K562 (cell line): Measurements from ENCODE around the gene CMIP. TPM values are rescaled to one million over a fixed set of nuclear protein-coding genes. Genes with fewer than 3 reads are reported as not detected.

ENCODE experiments used
- CHD1 ChIP-seq: fragments of 200-600 bp; sonication (generic); IDR thresholded peaks from one replicate; pipeline ENCODE4 v1.6.1; 2012; ENCODE audit warnings: mild to moderate bottlenecking, moderate library complexity, low read length, inconsistent platforms
- ELF4 ChIP-seq: fragments of 450-650 bp; formaldehyde crosslinking; IDR thresholded peaks from 2 replicates; pipeline ENCODE4 v1.4.0; 2022; ENCODE audit warnings: missing genetic modification characterization
- ETS1 ChIP-seq: conservative IDR thresholded peaks from 2 replicates; pipeline ENCODE4 v1.6.1; 2011; ENCODE audit warnings: low read depth, mild to moderate bottlenecking, low read length; ENCODE audit not compliant: control insufficient read depth
- EZH2 ChIP-seq: IDR thresholded peaks from 2 replicates; pipeline ENCODE4 v1.6.1; 2012; ENCODE audit warnings: low read depth, mild to moderate bottlenecking, inconsistent platforms, low read length, borderline replicate concordance
- HDAC2 ChIP-seq: fragments of 450-650 bp; IDR thresholded peaks from 2 replicates; pipeline ENCODE4 v1.6.1; 2016; ENCODE audit warnings: mild to moderate bottlenecking
- HDAC3 ChIP-seq: fragments of 450-650 bp; IDR thresholded peaks from 2 replicates; pipeline ENCODE4 v1.6.1; 2018; ENCODE audit warnings: borderline replicate concordance, mild to moderate bottlenecking, moderate library complexity; ENCODE audit not compliant: partially characterized antibody
- HMG20A ChIP-seq: fragments of 450-650 bp; formaldehyde crosslinking; conservative IDR thresholded peaks from 2 replicates; pipeline ENCODE4 v1.4.0; 2020; ENCODE audit warnings: mild to moderate bottlenecking, mixed read lengths
- MYNN ChIP-seq, 2 experiments: sonication (generic); formaldehyde crosslinking in 1 of 2; IDR thresholded peaks; 2 replicates each; pipeline versions ENCODE4 v1.5.0 to v1.6.1; 2016 to 2020; ENCODE audit warnings: antibody characterized with exemption in 1 of 2, missing genetic modification reagents in 1 of 2
- RUNX1 ChIP-seq: sonication (generic); IDR thresholded peaks from 2 replicates; pipeline ENCODE4 v1.6.1; 2016; ENCODE audit warnings: antibody characterized with exemption, low read depth
- SIX5 ChIP-seq, 2 experiments: IDR thresholded peaks; 2 replicates each; pipeline ENCODE4 v1.6.1; 2011; ENCODE audit warnings: low read length in 2 of 2, borderline replicate concordance in 1 of 2, low read depth in 1 of 2, mild to moderate bottlenecking in 1 of 2, moderate library complexity in 1 of 2; ENCODE audit not compliant: insufficient read depth in 1 of 2
- SRF ChIP-seq, 2 experiments: fragments of 250-450, 450-650 bp in 1 of 2; sonication (Bioruptor Pico) in 1 of 2; sonication (generic) in 1 of 2; formaldehyde crosslinking; IDR thresholded peaks; 2 replicates each; pipeline versions ENCODE4 v1.5.0 to v1.5.1; 2020 to 2022; ENCODE audit warnings: mild to moderate bottlenecking in 1 of 2, missing genetic modification reagents in 1 of 2
- TCF3 ChIP-seq: sonication (generic); formaldehyde crosslinking; IDR thresholded peaks from 2 replicates; pipeline ENCODE4 v1.4.0; 2020; ENCODE audit warnings: mild to moderate bottlenecking, missing genetic modification reagents
- THAP12 ChIP-seq: fragments of 250-450 bp; sonication (Bioruptor Pico); IDR thresholded peaks from 2 replicates; pipeline ENCODE4 v1.9.0; 2021; ENCODE audit warnings: mild to moderate bottlenecking, inconsistent platforms
- polyA plus RNA-seq, 8 experiments: library from polyadenylated mRNA; depleted of rRNA in 4 of 8; stranded (reverse) in 5 of 8; unstranded in 3 of 8; fragments of >200 nt; fragmentation: Nextera tagmentation in 2 of 8; fragmentation: Illumina TruSeq in 1 of 8; extraction: Ambion mirVana in 2 of 8; extraction: Trizol in 1 of 8; gene quantifications; 2 replicates each; pipeline versions ENCODE4 v1.2.1 to v1.2.3, GENCODE V29; 2011 to 2014; ENCODE audit warnings: inconsistent platforms in 1 of 8, missing spikeins in 1 of 8
- total RNA-seq, 7 experiments: library from RNA; depleted of rRNA in 6 of 7; stranded (reverse); fragments of >200 nt in 6 of 7; fragmentation: Illumina TruSeq in 2 of 7; extraction: Trizol in 2 of 7; gene quantifications; 2 replicates each; pipeline versions ENCODE4 v1.2.1 to v1.2.3, GENCODE V29; 2011 to 2021; ENCODE audit warnings: low replicate concordance in 1 of 7
- TF ChIP-seq, protein P1 (sequence below): IDR thresholded peaks from 2 replicates; pipeline ENCODE4 v1.6.1; 2016; ENCODE audit warnings: missing genetic modification characterization, missing compliant biosample characterization
- TF ChIP-seq, protein P2 (sequence below), 2 experiments: fragments of 450-650 bp; IDR thresholded peaks; 2 replicates each; pipeline ENCODE4 v1.6.1; 2016
- TF ChIP-seq, protein P3 (sequence below): fragments of 450-650 bp; conservative IDR thresholded peaks from 2 replicates; pipeline ENCODE4 v1.6.1; 2016; ENCODE audit warnings: missing genetic modification characterization, low read depth, mild to moderate bottlenecking, missing compliant biosample characterization, moderate library complexity
- TF ChIP-seq, protein P4 (sequence below): fragments of 250-450 bp; sonication (Bioruptor Pico); IDR thresholded peaks from 2 replicates; pipeline ENCODE4 v1.5.0; 2021

CMIP gene
- total and polyA plus RNA-seq, 9 of the 15 experiments (the other 6 are each of a cell fraction or from before 2014, with no cell fraction given) = 0.94 to 82.5 (median 10.3) TPM

DNA sequence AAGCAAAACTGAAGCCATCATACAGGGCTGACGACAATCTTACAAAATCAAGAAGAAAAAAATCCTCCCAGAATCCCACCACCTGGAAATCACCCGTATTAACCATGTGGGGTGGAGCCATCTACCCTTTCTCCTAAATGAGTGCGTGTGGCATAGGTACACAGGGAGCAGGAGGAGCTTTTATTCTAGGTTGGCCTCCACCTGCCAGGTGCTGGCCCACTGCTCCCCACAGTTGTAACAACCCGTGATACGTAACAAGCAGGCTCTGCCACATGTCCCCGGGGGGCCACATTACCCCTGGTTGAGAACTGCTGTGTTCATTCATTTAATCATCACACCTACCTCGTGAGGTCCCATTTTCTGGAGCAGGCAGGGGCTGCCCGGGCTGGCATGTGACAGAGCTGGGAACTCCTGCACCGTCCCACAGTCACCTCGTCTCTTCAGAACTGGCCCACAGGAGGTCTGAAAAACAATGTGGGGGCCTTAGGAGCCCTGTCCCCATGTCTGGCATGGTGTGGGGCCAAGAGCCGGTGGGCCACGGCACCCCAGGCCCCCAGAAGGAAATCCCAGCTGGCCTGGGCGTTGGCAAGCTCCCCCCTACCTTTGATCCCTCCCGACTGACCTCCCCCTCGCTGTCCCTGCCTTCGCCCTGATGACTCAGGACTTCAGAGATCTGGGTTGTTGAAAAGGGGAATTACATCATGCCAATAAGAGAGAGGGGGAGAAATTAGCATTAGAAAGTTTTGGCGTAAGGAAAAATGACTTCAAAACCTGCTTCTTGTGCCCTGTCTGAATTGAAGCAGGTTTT, 12.9 kb downstream of the CMIP start (continued):
- TF ChIP-seq THAP12 (CRISPR knock-in tag) (no peak), HMG20A (CRISPR knock-in tag) (no peak), ETS1 (no peak), ELF4 (peak; percentile 57; the same call in 1 of the 2 replicates), EZH2 (no peak), MYNN (IDR thresholded peaks at IDR 0.05) (0 out of 2 replicates have a peak, but pooled peaks have one; percentile 43), MYNN (CRISPR knock-in tag; IDR thresholded peaks at IDR 0.05) (no peak), CHD1 (no peak), HDAC2 (peak; percentile 67; the same call in 1 of the 2 replicates), HDAC3 (peak; percentile 22), RUNX1 (no peak), TCF3 (CRISPR knock-in tag) (no peak), SIX5 (IDR thresholded peaks at IDR 0.05; ENCODE audit: borderline replicate concordance in 1 of 2, insufficient read depth in 1 of 2, low read depth in 1 of 2, low read length in 2 of 2) (no peak), SRF (CRISPR knock-in tag; IDR thresholded peaks at IDR 0.05) (no peak)
- TF ChIP-seq, protein P1, sequence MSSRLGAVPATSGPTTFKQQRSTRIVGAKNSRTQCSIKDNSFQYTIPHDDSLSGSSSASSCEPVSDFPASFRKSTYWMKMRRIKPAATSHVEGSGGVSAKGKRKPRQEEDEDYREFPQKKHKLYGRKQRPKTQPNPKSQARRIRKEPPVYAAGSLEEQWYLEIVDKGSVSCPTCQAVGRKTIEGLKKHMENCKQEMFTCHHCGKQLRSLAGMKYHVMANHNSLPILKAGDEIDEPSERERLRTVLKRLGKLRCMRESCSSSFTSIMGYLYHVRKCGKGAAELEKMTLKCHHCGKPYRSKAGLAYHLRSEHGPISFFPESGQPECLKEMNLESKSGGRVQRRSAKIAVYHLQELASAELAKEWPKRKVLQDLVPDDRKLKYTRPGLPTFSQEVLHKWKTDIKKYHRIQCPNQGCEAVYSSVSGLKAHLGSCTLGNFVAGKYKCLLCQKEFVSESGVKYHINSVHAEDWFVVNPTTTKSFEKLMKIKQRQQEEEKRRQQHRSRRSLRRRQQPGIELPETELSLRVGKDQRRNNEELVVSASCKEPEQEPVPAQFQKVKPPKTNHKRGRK (tag) = no peak
- TF ChIP-seq, protein P2, sequence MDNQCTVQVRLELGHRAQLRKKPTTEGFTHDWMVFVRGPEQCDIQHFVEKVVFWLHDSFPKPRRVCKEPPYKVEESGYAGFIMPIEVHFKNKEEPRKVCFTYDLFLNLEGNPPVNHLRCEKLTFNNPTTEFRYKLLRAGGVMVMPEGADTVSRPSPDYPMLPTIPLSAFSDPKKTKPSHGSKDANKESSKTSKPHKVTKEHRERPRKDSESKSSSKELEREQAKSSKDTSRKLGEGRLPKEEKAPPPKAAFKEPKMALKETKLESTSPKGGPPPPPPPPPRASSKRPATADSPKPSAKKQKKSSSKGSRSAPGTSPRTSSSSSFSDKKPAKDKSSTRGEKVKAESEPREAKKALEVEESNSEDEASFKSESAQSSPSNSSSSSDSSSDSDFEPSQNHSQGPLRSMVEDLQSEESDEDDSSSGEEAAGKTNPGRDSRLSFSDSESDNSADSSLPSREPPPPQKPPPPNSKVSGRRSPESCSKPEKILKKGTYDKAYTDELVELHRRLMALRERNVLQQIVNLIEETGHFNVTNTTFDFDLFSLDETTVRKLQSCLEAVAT (IDR thresholded peaks at IDR 0.05) = no peak
- TF ChIP-seq, protein P3, sequence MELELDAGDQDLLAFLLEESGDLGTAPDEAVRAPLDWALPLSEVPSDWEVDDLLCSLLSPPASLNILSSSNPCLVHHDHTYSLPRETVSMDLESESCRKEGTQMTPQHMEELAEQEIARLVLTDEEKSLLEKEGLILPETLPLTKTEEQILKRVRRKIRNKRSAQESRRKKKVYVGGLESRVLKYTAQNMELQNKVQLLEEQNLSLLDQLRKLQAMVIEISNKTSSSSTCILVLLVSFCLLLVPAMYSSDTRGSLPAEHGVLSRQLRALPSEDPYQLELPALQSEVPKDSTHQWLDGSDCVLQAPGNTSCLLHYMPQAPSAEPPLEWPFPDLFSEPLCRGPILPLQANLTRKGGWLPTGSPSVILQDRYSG (tag) = peak; percentile 71
- TF ChIP-seq, protein P4, sequence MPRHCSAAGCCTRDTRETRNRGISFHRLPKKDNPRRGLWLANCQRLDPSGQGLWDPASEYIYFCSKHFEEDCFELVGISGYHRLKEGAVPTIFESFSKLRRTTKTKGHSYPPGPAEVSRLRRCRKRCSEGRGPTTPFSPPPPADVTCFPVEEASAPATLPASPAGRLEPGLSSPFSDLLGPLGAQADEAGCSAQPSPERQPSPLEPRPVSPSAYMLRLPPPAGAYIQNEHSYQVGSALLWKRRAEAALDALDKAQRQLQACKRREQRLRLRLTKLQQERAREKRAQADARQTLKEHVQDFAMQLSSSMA (CRISPR knock-in tag) = no peak
